ENCODE data around the gene HMGXB3. TPM values are rescaled to one million over a fixed set of nuclear protein-coding genes. Genes with fewer than 3 reads are reported as not detected.
"Not testable (repeated sequence)": the region's sequence is repeated elsewhere in the genome, so short reads cannot be mapped to it uniquely, and the experiment has no call there.

Gene HMGXB3
- total RNA-seq, 2 experiments from 2014 or later, result 27.4 to 29.3 TPM

DNA sequence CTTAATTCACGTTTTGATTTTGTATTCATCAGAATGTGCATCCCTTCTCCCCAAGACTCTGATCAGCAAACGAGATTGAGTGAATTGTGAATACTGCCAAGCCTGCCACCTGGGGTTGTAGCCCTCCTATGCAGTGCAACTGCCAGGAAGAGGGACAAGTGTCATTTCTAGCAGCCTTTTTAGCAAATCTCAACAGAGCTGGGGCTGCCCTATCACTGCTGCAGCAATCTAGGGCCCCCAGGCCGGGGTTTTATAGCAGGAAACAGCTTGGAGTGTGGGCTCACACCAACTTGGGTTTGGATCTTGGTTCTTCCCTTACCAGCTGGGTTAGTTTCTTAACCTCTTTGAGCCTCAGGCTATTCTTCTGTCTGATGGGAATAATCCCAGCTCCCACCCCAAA is 81.8 kb downstream of the HMGXB3 start:
- intact Hi-C loops (cut with DNase I, micrococcal nuclease), result no loop called here
- CTCF ChIA-PET, result no interaction called here
- H3K4me1 Mint-ChIP-seq (ENCODE audit: low read depth), result no peaks in the 10 kb centered on the region
- Histone ChIP-seq H3K27me3 (ENCODE audit: control insufficient read depth in 1 of 2, insufficient read depth in 2 of 2, low read length in 2 of 2) (peaks cover 17 to 18% of the 10 kb centered on the region in 2 experiments), H3K9me3 (ENCODE audit: control insufficient read depth in 1 of 2, insufficient read depth in 1 of 2, low read length in 2 of 2) (peaks cover 0 to 3% of the 10 kb centered on the region in 2 experiments), H3K4me3 (ENCODE audit: low read length) (no peak overlapping the region), H3K36me3 (ENCODE audit: insufficient read depth, low read length) (no peaks in the 10 kb centered on the region), H3K27ac (ENCODE audit: low read depth in 1 of 2, low read length in 2 of 2) (no peak overlapping the region), H3K4me1 (ENCODE audit: insufficient read depth, low read length) (peaks cover 8% of the 10 kb centered on the region)
- H3K4me3 Mint-ChIP-seq, result no peak overlapping the region
- TF ChIP-seq, protein P1, sequence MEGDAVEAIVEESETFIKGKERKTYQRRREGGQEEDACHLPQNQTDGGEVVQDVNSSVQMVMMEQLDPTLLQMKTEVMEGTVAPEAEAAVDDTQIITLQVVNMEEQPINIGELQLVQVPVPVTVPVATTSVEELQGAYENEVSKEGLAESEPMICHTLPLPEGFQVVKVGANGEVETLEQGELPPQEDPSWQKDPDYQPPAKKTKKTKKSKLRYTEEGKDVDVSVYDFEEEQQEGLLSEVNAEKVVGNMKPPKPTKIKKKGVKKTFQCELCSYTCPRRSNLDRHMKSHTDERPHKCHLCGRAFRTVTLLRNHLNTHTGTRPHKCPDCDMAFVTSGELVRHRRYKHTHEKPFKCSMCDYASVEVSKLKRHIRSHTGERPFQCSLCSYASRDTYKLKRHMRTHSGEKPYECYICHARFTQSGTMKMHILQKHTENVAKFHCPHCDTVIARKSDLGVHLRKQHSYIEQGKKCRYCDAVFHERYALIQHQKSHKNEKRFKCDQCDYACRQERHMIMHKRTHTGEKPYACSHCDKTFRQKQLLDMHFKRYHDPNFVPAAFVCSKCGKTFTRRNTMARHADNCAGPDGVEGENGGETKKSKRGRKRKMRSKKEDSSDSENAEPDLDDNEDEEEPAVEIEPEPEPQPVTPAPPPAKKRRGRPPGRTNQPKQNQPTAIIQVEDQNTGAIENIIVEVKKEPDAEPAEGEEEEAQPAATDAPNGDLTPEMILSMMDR (IDR thresholded peaks at IDR 0.05), result no peak
- no peaks in the 10 kb centered on the region for H3K36me3 Mint-ChIP-seq (ENCODE audit: low read depth)
- ATAC-seq (ENCODE audit: poor library complexity) (no peak), DNase-seq (no peak)
- POLR2A ChIA-PET, result no interaction called here
- H3K27me3 Mint-ChIP-seq, result peaks cover 56% of the 10 kb centered on the region
- no peaks in the 10 kb centered on the region for H3K9me3 Mint-ChIP-seq
- H3K27ac Mint-ChIP-seq, result no peak overlapping the region

DNA sequence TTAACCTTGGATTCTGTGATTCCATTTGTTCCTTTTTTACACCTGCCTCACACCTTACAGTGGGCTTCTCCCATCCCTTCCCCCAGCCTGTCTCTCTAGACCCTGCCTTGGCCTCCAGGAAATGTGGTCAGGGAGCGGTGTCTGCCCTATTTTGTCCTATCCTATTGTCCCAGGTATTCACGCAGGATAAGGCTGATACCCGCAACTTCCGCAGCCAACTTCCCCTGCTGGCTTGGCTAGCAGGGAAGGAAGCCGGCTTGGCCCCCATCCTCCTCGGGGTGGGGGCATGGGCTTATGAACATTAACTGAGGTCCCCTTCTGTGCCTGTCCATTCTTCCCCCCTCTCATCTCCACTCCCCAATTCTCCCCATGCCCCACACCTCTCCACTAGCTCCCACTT is 82.3 kb downstream of the HMGXB3 start:
- ATAC-seq (ENCODE audit: poor library complexity) (no peak), DNase-seq (no peak)
- Mint-ChIP-seq H3K27me3 (peaks cover 59% of the 10 kb centered on the region), H3K27ac (no peak overlapping the region), H3K9me3 (no peaks in the 10 kb centered on the region), H3K36me3 (ENCODE audit: low read depth) (no peaks in the 10 kb centered on the region), H3K4me3 (no peak overlapping the region), H3K4me1 (ENCODE audit: low read depth) (no peaks in the 10 kb centered on the region)
- H3K9me3 ChIP-seq (ENCODE audit: control insufficient read depth in 1 of 2, insufficient read depth in 1 of 2, low read length in 2 of 2), result peaks cover 0 to 3% of the 10 kb centered on the region in 2 experiments
- H3K27ac ChIP-seq (ENCODE audit: low read depth in 1 of 2, low read length in 2 of 2), result no peak overlapping the region
- TF ChIP-seq, protein P1 (IDR thresholded peaks at IDR 0.05), result no peak
- CTCF ChIA-PET, result no interaction called here
- no peaks in the 10 kb centered on the region for H3K36me3 ChIP-seq (ENCODE audit: insufficient read depth, low read length)
- H3K27me3 ChIP-seq (ENCODE audit: control insufficient read depth in 1 of 2, insufficient read depth in 2 of 2, low read length in 2 of 2), result peaks cover 15 to 22% of the 10 kb centered on the region in 2 experiments
- POLR2A ChIA-PET, result no interaction called here
- peaks cover 8% of the 10 kb centered on the region for H3K4me1 ChIP-seq (ENCODE audit: insufficient read depth, low read length)
- intact Hi-C loops (cut with DNase I, micrococcal nuclease), result no loop called here
- peak overlapping the region; percentile 5 for H3K4me3 ChIP-seq (ENCODE audit: low read length)

DNA sequence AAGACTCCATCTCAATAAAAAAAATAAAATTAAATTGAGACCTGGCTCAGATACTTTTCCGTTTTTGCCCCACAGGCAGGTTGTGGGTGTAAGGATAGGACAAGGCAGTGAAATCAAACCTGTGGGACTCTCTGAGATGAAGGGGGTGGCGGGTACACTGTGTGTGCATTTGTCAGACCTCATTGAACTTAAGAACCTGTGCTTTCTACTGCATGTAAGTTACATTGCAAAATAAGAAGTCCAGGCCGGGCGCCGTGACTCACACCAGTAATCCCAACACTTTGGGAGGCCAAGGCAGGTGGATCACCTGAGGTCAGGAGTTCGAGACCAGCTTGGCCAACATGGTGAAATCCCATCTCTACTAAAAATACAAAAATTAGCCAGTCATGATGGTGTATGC is 84.2 kb downstream of the HMGXB3 start:
- H3K27me3 ChIP-seq (ENCODE audit: control insufficient read depth in 1 of 2, insufficient read depth in 2 of 2, low read length in 2 of 2), result peaks cover 14 to 22% of the 10 kb centered on the region in 2 experiments
- POLR2A ChIA-PET; H3K27ac ChIP-seq (ENCODE audit: low read depth in 1 of 2, low read length in 2 of 2); H3K36me3 ChIP-seq (ENCODE audit: insufficient read depth, low read length); H3K27ac Mint-ChIP-seq; H3K4me1 ChIP-seq (ENCODE audit: insufficient read depth, low read length); H3K9me3 ChIP-seq (ENCODE audit: control insufficient read depth in 1 of 2, insufficient read depth in 1 of 2, low read length in 2 of 2); ATAC-seq (ENCODE audit: poor library complexity); H3K4me1 Mint-ChIP-seq (ENCODE audit: low read depth); DNase-seq; H3K9me3 Mint-ChIP-seq; CTCF ChIA-PET; intact Hi-C loops (cut with DNase I, micrococcal nuclease); H3K36me3 Mint-ChIP-seq (ENCODE audit: low read depth); H3K4me3 Mint-ChIP-seq: not testable (repeated sequence)
- peak overlapping the region; percentile 36 for H3K4me3 ChIP-seq (ENCODE audit: low read length)
- H3K27me3 Mint-ChIP-seq, result peaks cover 58% of the 10 kb centered on the region

DNA sequence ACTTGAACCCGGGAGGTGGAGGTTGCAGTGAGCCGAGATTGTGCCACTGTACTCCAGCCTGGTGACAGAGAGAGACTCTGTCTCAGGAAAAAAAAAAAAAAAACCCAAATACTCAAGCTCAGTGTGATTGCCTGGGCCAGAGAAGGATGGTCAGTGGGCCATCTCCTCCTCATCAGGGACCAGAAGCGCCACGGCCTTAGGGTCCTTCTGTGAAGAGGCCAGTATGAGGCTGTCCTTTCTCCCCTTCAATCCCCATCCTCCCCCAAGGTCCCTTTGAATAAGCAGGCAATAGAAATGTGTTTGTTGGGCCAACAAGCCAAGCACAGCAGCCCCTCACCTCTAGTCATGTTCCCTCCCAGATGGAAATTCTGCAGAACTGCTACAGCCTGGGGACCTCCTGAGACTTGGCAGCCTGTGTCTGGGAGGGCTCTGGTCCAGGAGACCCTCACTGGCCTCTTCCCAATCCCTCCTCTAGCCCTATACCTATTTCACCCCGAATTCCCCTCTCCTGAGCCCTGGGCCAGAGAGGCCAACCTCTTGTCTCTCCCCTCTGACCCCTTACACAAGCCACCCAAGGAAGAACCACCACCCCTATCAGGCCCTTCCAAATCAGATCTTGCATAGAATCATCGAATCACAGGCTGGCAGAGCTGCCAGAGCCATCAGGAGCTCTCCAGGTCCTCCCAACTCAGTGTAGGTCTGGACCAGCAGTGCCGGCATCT is 84.8 kb downstream of the HMGXB3 start:
- Histone ChIP-seq H3K9me3 (ENCODE audit: control insufficient read depth in 1 of 2, insufficient read depth in 1 of 2, low read length in 2 of 2) (peaks cover 0 to 3% of the 10 kb centered on the region in 2 experiments), H3K4me3 (ENCODE audit: low read length) (peak overlapping the region; percentile 36), H3K27me3 (ENCODE audit: control insufficient read depth in 1 of 2, insufficient read depth in 2 of 2, low read length in 2 of 2) (peaks cover 14 to 26% of the 10 kb centered on the region in 2 experiments), H3K4me1 (ENCODE audit: insufficient read depth, low read length) (peaks cover 8% of the 10 kb centered on the region), H3K36me3 (ENCODE audit: insufficient read depth, low read length) (no peaks in the 10 kb centered on the region), H3K27ac (ENCODE audit: low read depth in 1 of 2, low read length in 2 of 2) (no peak overlapping the region)
- Mint-ChIP-seq H3K36me3 (ENCODE audit: low read depth) (no peaks in the 10 kb centered on the region), H3K4me3 (no peak overlapping the region), H3K4me1 (ENCODE audit: low read depth) (no peaks in the 10 kb centered on the region), H3K27ac (no peak overlapping the region), H3K9me3 (no peaks in the 10 kb centered on the region), H3K27me3 (peaks cover 57% of the 10 kb centered on the region)
- ChIA-PET CTCF (interaction anchor here (0.6 kb wide), 1 partner anchor 22 kb away, joined by 3 read pairs; no protein-coding TSS in a partner anchor), POLR2A (no interaction called here)
- no peak for ATAC-seq (ENCODE audit: poor library complexity)
- no peak for DNase-seq
- intact Hi-C loops (cut with DNase I, micrococcal nuclease), result no loop called here
- TF ChIP-seq, protein P1 (IDR thresholded peaks at IDR 0.05), result no peak

Measured in CD4-positive, alpha-beta T cell (primary cell).